ENCODE results near the gene RGP1. TPM values are rescaled to one million over a fixed set of nuclear protein-coding genes. Genes with fewer than 3 reads are reported as not detected.
A peak's percentile ranks its signal among the peaks of the same experiment; 100 is the strongest.

The RGP1 gene
- total and polyA plus RNA-seq, 5 donors from 2014 or later, result 4.6 to 22.8 (median 8.6) TPM

- Histone ChIP-seq H3K4me1 (ENCODE audit: control insufficient read depth, insufficient read depth, low read length, poor library complexity, severe bottlenecking) (no peaks in the 10 kb centered on the region), H3K27me3 (ENCODE audit: control insufficient read depth, insufficient read depth, low read length) (no peaks in the 10 kb centered on the region), H3K27ac (ENCODE audit: insufficient read depth, low read length, poor library complexity, severe bottlenecking) (no peak overlapping the region), H3K9me3 (ENCODE audit: control insufficient read depth in 2 of 2, low read length in 2 of 2) (no peaks in the 10 kb centered on the region), H3K36me3 (ENCODE audit: control insufficient read depth, insufficient read depth, low read length) (no peaks in the 10 kb centered on the region), H3K4me3 (ENCODE audit: low read depth, low read length) (no peak overlapping the region)
- Mint-ChIP-seq H3K4me1 (peaks cover 0 to 20% (median 16%) of the 10 kb centered on the region in 4 donors), H3K27ac (no peak overlapping the region), H3K9me3 (no peaks in the 10 kb centered on the region), H3K36me3 (peaks cover 17% of the 10 kb centered on the region), H3K4me3 (no peak overlapping the region), H3K27me3 (no peaks in the 10 kb centered on the region)
- DNase-seq (no peak), ATAC-seq (ENCODE audit: low read depth in 2 of 2) (no peak)
These were observed 43.1 kb downstream of the RGP1 start for GRCh38 chr9:35792024-35792813.

- H3K9me3 Mint-ChIP-seq, result no peaks in the 10 kb centered on the region
- peak overlapping the region in 1 of 3 donors; percentile 86 for H3K27ac Mint-ChIP-seq
- no peaks in the 10 kb centered on the region for H3K27me3 Mint-ChIP-seq
- no peak overlapping the region for H3K4me3 Mint-ChIP-seq
- no peaks in the 10 kb centered on the region for H3K36me3 ChIP-seq (ENCODE audit: control insufficient read depth, insufficient read depth, low read length)
- DNase-seq (no peak), ATAC-seq (ENCODE audit: low read depth in 2 of 2) (no peak)
- H3K4me3 ChIP-seq (ENCODE audit: low read depth, low read length), result no peak overlapping the region
- H3K27ac ChIP-seq (ENCODE audit: insufficient read depth, low read length, poor library complexity, severe bottlenecking), result no peak overlapping the region
- H3K27me3 ChIP-seq (ENCODE audit: control insufficient read depth, insufficient read depth, low read length), result no peaks in the 10 kb centered on the region
- H3K36me3 Mint-ChIP-seq, result peaks cover 14% of the 10 kb centered on the region
- no peaks in the 10 kb centered on the region for H3K9me3 ChIP-seq (ENCODE audit: control insufficient read depth in 2 of 2, low read length in 2 of 2)
- H3K4me1 ChIP-seq (ENCODE audit: control insufficient read depth, insufficient read depth, low read length, poor library complexity, severe bottlenecking), result no peaks in the 10 kb centered on the region
- H3K4me1 Mint-ChIP-seq, result peaks cover 0 to 20% (median 16%) of the 10 kb centered on the region in 4 donors
These were observed 43.7 kb downstream of the RGP1 start for GRCh38 chr9:35792826-35793225.

- no peaks in the 10 kb centered on the region for H3K9me3 ChIP-seq (ENCODE audit: control insufficient read depth in 2 of 2, low read length in 2 of 2)
- H3K4me1 Mint-ChIP-seq, result peaks cover 0 to 20% (median 16%) of the 10 kb centered on the region in 4 donors
- no peaks in the 10 kb centered on the region for H3K27me3 Mint-ChIP-seq
- no peak overlapping the region for H3K27ac ChIP-seq (ENCODE audit: insufficient read depth, low read length, poor library complexity, severe bottlenecking)
- H3K4me3 Mint-ChIP-seq, result no peak overlapping the region
- no peaks in the 10 kb centered on the region for H3K27me3 ChIP-seq (ENCODE audit: control insufficient read depth, insufficient read depth, low read length)
- no peak overlapping the region for H3K4me3 ChIP-seq (ENCODE audit: low read depth, low read length)
- peak overlapping the region in 1 of 3 donors; percentile 86 for H3K27ac Mint-ChIP-seq
- ATAC-seq (ENCODE audit: low read depth in 2 of 2) (no peak), DNase-seq (no peak)
- H3K9me3 Mint-ChIP-seq, result no peaks in the 10 kb centered on the region
- peaks cover 13% of the 10 kb centered on the region for H3K36me3 Mint-ChIP-seq
- no peaks in the 10 kb centered on the region for H3K36me3 ChIP-seq (ENCODE audit: control insufficient read depth, insufficient read depth, low read length)
- no peaks in the 10 kb centered on the region for H3K4me1 ChIP-seq (ENCODE audit: control insufficient read depth, insufficient read depth, low read length, poor library complexity, severe bottlenecking)
These were observed 44.4 kb downstream of the RGP1 start for GRCh38 chr9:35793461-35793860.

- Histone ChIP-seq H3K27me3 (ENCODE audit: control insufficient read depth, insufficient read depth, low read length) (no peaks in the 10 kb centered on the region), H3K4me1 (ENCODE audit: control insufficient read depth, insufficient read depth, low read length, poor library complexity, severe bottlenecking) (no peaks in the 10 kb centered on the region), H3K36me3 (ENCODE audit: control insufficient read depth, insufficient read depth, low read length) (peaks cover 10% of the 10 kb centered on the region), H3K9me3 (ENCODE audit: control insufficient read depth in 2 of 2, low read length in 2 of 2) (no peaks in the 10 kb centered on the region), H3K4me3 (ENCODE audit: low read depth, low read length) (no peak overlapping the region), H3K27ac (ENCODE audit: insufficient read depth, low read length, poor library complexity, severe bottlenecking) (no peak overlapping the region)
- H3K27me3 Mint-ChIP-seq, result no peaks in the 10 kb centered on the region
- no peaks in the 10 kb centered on the region for H3K9me3 Mint-ChIP-seq
- DNase-seq (no peak), ATAC-seq (ENCODE audit: low read depth in 2 of 2) (no peak)
- peaks cover 16% of the 10 kb centered on the region for H3K36me3 Mint-ChIP-seq
- peaks cover 0 to 13% (median 10%) of the 10 kb centered on the region in 4 donors for H3K4me1 Mint-ChIP-seq
- H3K4me3 Mint-ChIP-seq, result no peak overlapping the region
- no peak overlapping the region for H3K27ac Mint-ChIP-seq
These were observed 46.6 kb downstream of the RGP1 start for GRCh38 chr9:35795695-35796094.

GRCh38 chr9:35797311-35798109, 48.4 kb downstream of the RGP1 start:
- Mint-ChIP-seq H3K9me3 (no peaks in the 10 kb centered on the region), H3K4me3 (no peak overlapping the region), H3K27me3 (no peaks in the 10 kb centered on the region), H3K4me1 (peaks cover 0 to 15% (median 10%) of the 10 kb centered on the region in 4 donors), H3K36me3 (peaks cover 28% of the 10 kb centered on the region), H3K27ac (no peak overlapping the region)
- Histone ChIP-seq H3K4me1 (ENCODE audit: control insufficient read depth, insufficient read depth, low read length, poor library complexity, severe bottlenecking) (no peaks in the 10 kb centered on the region), H3K36me3 (ENCODE audit: control insufficient read depth, insufficient read depth, low read length) (peaks cover 21% of the 10 kb centered on the region), H3K27me3 (ENCODE audit: control insufficient read depth, insufficient read depth, low read length) (no peaks in the 10 kb centered on the region), H3K27ac (ENCODE audit: insufficient read depth, low read length, poor library complexity, severe bottlenecking) (no peak overlapping the region), H3K9me3 (ENCODE audit: control insufficient read depth in 2 of 2, low read length in 2 of 2) (no peaks in the 10 kb centered on the region), H3K4me3 (ENCODE audit: low read depth, low read length) (no peak overlapping the region)
- ATAC-seq (ENCODE audit: low read depth in 2 of 2), result no peak
- DNase-seq, result no peak

- Histone ChIP-seq H3K4me3 (ENCODE audit: low read depth, low read length) (no peak overlapping the region), H3K27me3 (ENCODE audit: control insufficient read depth, insufficient read depth, low read length) (no peaks in the 10 kb centered on the region), H3K9me3 (ENCODE audit: control insufficient read depth in 2 of 2, low read length in 2 of 2) (no peaks in the 10 kb centered on the region), H3K36me3 (ENCODE audit: control insufficient read depth, insufficient read depth, low read length) (peaks cover 21% of the 10 kb centered on the region), H3K27ac (ENCODE audit: insufficient read depth, low read length, poor library complexity, severe bottlenecking) (no peak overlapping the region), H3K4me1 (ENCODE audit: control insufficient read depth, insufficient read depth, low read length, poor library complexity, severe bottlenecking) (no peaks in the 10 kb centered on the region)
- Mint-ChIP-seq H3K9me3 (no peaks in the 10 kb centered on the region), H3K4me3 (no peak overlapping the region), H3K36me3 (peaks cover 31% of the 10 kb centered on the region), H3K4me1 (peaks cover 0 to 11% (median 9%) of the 10 kb centered on the region in 4 donors), H3K27ac (no peak overlapping the region), H3K27me3 (no peaks in the 10 kb centered on the region)
- ATAC-seq (ENCODE audit: low read depth in 2 of 2) (peak in 1 of 2 donors; percentile 31), DNase-seq (peak in 1 of 3 donors; percentile 30)
These were observed 49.7 kb downstream of the RGP1 start for GRCh38 chr9:35798658-35799374.

- Histone ChIP-seq H3K27ac (ENCODE audit: insufficient read depth, low read length, poor library complexity, severe bottlenecking) (no peak overlapping the region), H3K27me3 (ENCODE audit: control insufficient read depth, insufficient read depth, low read length) (no peaks in the 10 kb centered on the region), H3K4me1 (ENCODE audit: control insufficient read depth, insufficient read depth, low read length, poor library complexity, severe bottlenecking) (no peaks in the 10 kb centered on the region), H3K9me3 (ENCODE audit: control insufficient read depth in 2 of 2, low read length in 2 of 2) (no peaks in the 10 kb centered on the region), H3K4me3 (ENCODE audit: low read depth, low read length) (no peak overlapping the region), H3K36me3 (ENCODE audit: control insufficient read depth, insufficient read depth, low read length) (peaks cover 22% of the 10 kb centered on the region)
- Mint-ChIP-seq H3K4me1 (peaks cover 0 to 5% (median under 1%) of the 10 kb centered on the region in 4 donors), H3K27me3 (no peaks in the 10 kb centered on the region), H3K9me3 (no peaks in the 10 kb centered on the region), H3K27ac (no peak overlapping the region), H3K4me3 (no peak overlapping the region), H3K36me3 (peaks cover 36% of the 10 kb centered on the region)
- DNase-seq, result no peak
- ATAC-seq (ENCODE audit: low read depth in 2 of 2), result no peak
These were observed 51.4 kb downstream of the RGP1 start for GRCh38 chr9:35800530-35800929.
